Natural killer cell (primary cell): Measurements from ENCODE around the gene RAI2. TPM values are rescaled to one million over a fixed set of nuclear protein-coding genes. Genes with fewer than 3 reads are reported as not detected.
A peak's percentile ranks its signal among the peaks of the same experiment; 100 is the strongest.

ENCODE experiments used
- ATAC-seq, 3 donors: fragments of 150-1000 bp in 2 of 3; fragments of 200-7000 bp in 1 of 3; cut with Tn5 transposase; 1 replicate in 1 of 3; 2 replicates in 2 of 3; pipeline ENCODE4 v1.10.0; 2021; ENCODE audit warnings: mild to moderate bottlenecking in 2 of 3, moderate library complexity in 2 of 3
- DNase-seq, 2 donors: peaks; one replicate each; pipeline versions ENCODE4 v3.0.0 to v3.0.0-alpha.2; 2013 to 2021; ENCODE audit warnings: mixed read lengths in 1 of 2
- H3K27ac ChIP-seq: one replicate; pipeline ENCODE4 v1.5.1; 2013; ENCODE audit warnings: mild to moderate bottlenecking, low read length
- H3K27me3 ChIP-seq: one replicate; pipeline ENCODE4 v1.6.1; 2013; ENCODE audit warnings: low read length; ENCODE audit not compliant: control insufficient read depth, insufficient read depth
- H3K36me3 ChIP-seq: one replicate; pipeline ENCODE4 v1.6.1; 2013; ENCODE audit warnings: low read length; ENCODE audit not compliant: control insufficient read depth, insufficient read depth
- H3K4me1 ChIP-seq: one replicate; pipeline ENCODE4 v1.6.1; 2013; ENCODE audit warnings: low read length; ENCODE audit not compliant: control insufficient read depth, insufficient read depth
- H3K4me3 ChIP-seq: one replicate; pipeline ENCODE4 v1.5.1; 2013; ENCODE audit warnings: low read length
- H3K9me3 ChIP-seq: one replicate; pipeline ENCODE4 v1.6.1; 2013; ENCODE audit warnings: low read length; ENCODE audit not compliant: control insufficient read depth, insufficient read depth
- H3K27ac Mint-ChIP-seq, 2 donors: one replicate each; pipeline ENCODE4 v1.8.0; 2022; ENCODE audit warnings: mild to moderate bottlenecking in 2 of 2, mixed read lengths in 2 of 2, moderate library complexity in 1 of 2
- H3K27me3 Mint-ChIP-seq, 2 donors: one replicate each; pipeline ENCODE4 v1.8.0; 2022; ENCODE audit warnings: low read depth in 2 of 2, mixed read lengths in 2 of 2
- H3K36me3 Mint-ChIP-seq: one replicate; pipeline ENCODE4 v1.8.0; 2022; ENCODE audit warnings: mixed read lengths
- H3K4me1 Mint-ChIP-seq, 2 donors: one replicate each; pipeline ENCODE4 v1.8.0; 2022; ENCODE audit warnings: mixed read lengths in 2 of 2
- H3K4me3 Mint-ChIP-seq: one replicate; pipeline ENCODE4 v1.8.0; 2022; ENCODE audit warnings: mild to moderate bottlenecking, moderate library complexity, mixed read lengths
- H3K9me3 Mint-ChIP-seq, 2 donors: one replicate each; pipeline ENCODE4 v1.8.0; 2022; ENCODE audit warnings: mixed read lengths in 2 of 2
- WGBS: methylation state at CpG from one replicate; pipeline ENCODE4 v1.1.7; 2013; ENCODE audit warnings: missing lambda C conversion rate; ENCODE audit not compliant: insufficient coverage; 5-methylcytosine and 5-hydroxymethylcytosine counted together
- intact Hi-C: fragments of 100-400 bp; cut with micrococcal nuclease; formaldehyde crosslinking; loops from one replicate; pipeline ENCODE4 v1.14.2; 2022
- total RNA-seq, 4 donors: library from RNA; stranded (reverse); fragments of 120-200 nt in 1 of 4; gene quantifications; one replicate each; pipeline versions ENCODE4 v1.2.3 to v1.2.4, GENCODE V29; 2013 to 2022
- TF ChIP-seq, protein P1 (sequence below): fragments of 200-600 bp; IDR thresholded peaks from one replicate; pipeline ENCODE4 v1.8.0; 2022; ENCODE audit warnings: antibody characterized with exemption

RAI2 gene
- total RNA-seq, 3 donors from 2014 or later (not counting 1 experiment from before 2014, with no cell fraction given): not detected

DNA sequence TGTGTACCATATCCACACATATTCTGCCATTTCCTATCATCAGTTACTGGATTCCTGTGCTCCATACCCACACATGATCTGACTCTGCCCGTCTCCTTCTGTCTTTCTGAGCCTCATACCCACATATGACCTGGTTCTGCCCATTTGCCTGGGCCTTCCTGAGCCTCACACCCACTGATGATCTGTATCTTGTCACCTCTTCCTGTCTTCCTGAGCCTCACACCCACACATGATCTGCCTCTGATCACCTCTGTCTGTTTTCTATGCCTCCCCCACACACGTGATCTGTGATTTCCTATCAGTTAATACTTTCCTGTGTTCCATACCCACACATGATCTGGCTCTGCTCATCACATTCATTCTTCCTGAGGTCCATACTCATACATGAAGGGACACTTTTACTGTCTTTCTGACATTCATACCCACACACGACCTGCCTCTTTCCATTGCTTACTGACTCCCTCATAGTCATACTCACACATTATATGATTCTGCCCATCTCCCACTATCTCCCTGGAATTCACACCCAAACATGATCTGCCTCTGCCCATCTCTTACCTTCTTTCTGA is 91.3 kb downstream of the RAI2 start:
- Mint-ChIP-seq H3K9me3 (no peaks in the 10 kb centered on the region), H3K27ac (no peak overlapping the region), H3K4me3 (no peak overlapping the region), H3K27me3 (no peaks in the 10 kb centered on the region), H3K36me3 (no peaks in the 10 kb centered on the region), H3K4me1 (no peaks in the 10 kb centered on the region)
- Histone ChIP-seq H3K4me3 (no peak overlapping the region), H3K9me3 (no peaks in the 10 kb centered on the region), H3K4me1 (peaks cover 14% of the 10 kb centered on the region), H3K36me3 (no peaks in the 10 kb centered on the region), H3K27me3 (no peaks in the 10 kb centered on the region), H3K27ac (no peak overlapping the region)
- peak in 1 of 3 donors; percentile 21 for ATAC-seq
- TF ChIP-seq, protein P1, sequence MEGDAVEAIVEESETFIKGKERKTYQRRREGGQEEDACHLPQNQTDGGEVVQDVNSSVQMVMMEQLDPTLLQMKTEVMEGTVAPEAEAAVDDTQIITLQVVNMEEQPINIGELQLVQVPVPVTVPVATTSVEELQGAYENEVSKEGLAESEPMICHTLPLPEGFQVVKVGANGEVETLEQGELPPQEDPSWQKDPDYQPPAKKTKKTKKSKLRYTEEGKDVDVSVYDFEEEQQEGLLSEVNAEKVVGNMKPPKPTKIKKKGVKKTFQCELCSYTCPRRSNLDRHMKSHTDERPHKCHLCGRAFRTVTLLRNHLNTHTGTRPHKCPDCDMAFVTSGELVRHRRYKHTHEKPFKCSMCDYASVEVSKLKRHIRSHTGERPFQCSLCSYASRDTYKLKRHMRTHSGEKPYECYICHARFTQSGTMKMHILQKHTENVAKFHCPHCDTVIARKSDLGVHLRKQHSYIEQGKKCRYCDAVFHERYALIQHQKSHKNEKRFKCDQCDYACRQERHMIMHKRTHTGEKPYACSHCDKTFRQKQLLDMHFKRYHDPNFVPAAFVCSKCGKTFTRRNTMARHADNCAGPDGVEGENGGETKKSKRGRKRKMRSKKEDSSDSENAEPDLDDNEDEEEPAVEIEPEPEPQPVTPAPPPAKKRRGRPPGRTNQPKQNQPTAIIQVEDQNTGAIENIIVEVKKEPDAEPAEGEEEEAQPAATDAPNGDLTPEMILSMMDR: no peak
- DNase-seq: peak in 1 of 2 donors; percentile 20
- 39% methylated on average over 3 of the region's 3 CpGs for WGBS
- intact Hi-C loops: no loop called here

DNA sequence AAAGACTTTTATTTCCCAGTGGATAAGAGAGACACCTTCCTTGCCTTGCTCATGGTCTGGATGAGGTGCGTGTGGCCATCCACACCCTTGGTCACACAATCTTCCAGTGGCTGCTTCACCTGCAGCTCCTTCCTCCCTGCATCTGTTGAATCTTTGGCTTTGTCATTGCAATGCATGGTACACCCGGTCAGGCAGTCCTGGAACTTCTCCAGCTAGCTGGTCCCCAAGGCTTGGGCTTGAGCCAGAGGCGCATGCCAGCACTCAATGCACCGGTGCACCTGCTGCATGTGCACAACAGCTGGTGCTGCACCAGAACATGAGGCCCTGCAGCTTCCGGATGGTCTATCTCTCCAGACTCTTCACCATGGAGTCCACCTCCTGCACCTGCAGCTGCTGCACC is 92.1 kb downstream of the RAI2 start:
- Mint-ChIP-seq H3K27me3 (no peaks in the 10 kb centered on the region), H3K36me3 (no peaks in the 10 kb centered on the region), H3K4me1 (no peaks in the 10 kb centered on the region), H3K4me3 (no peak overlapping the region), H3K27ac (no peak overlapping the region), H3K9me3 (no peaks in the 10 kb centered on the region)
- Histone ChIP-seq H3K27me3 (no peaks in the 10 kb centered on the region), H3K4me1 (peaks cover 14% of the 10 kb centered on the region), H3K9me3 (no peaks in the 10 kb centered on the region), H3K36me3 (no peaks in the 10 kb centered on the region), H3K27ac (no peak overlapping the region), H3K4me3 (no peak overlapping the region)
- intact Hi-C loops: no loop called here
- no peak for DNase-seq
- TF ChIP-seq, protein P1: no peak
- 94% methylated on average over 5 of the region's 5 CpGs for WGBS
- no peak for ATAC-seq

DNA sequence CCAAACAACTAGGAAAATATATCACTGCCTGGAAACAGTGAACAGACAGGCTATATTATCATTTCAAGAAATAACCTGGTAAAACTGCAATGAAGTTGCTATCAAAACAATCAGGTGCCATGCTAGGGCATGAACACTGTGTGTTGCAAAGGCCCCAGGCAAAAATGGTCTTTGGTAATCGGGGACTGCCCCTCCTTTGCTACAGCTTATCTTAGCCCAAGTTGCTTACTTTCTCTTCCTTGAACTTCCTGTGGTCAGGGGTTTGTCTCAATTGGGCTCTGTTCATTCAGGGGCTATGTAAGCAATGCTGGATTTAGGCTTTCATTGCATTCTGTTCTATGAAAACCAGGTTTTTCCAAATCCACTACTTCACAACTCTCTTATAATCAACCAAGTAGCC is 93.4 kb downstream of the RAI2 start:
- H3K4me1 Mint-ChIP-seq: no peaks in the 10 kb centered on the region
- Histone ChIP-seq H3K9me3 (no peaks in the 10 kb centered on the region), H3K4me3 (no peak overlapping the region), H3K4me1 (peaks cover 14% of the 10 kb centered on the region), H3K27ac (no peak overlapping the region), H3K36me3 (no peaks in the 10 kb centered on the region), H3K27me3 (no peaks in the 10 kb centered on the region)
- TF ChIP-seq, protein P1: no peak
- H3K36me3 Mint-ChIP-seq: no peaks in the 10 kb centered on the region
- H3K27ac Mint-ChIP-seq: no peak overlapping the region
- no peaks in the 10 kb centered on the region for H3K27me3 Mint-ChIP-seq
- H3K4me3 Mint-ChIP-seq: no peak overlapping the region
- DNase-seq (no peak), ATAC-seq (no peak)
- intact Hi-C loops: no loop called here
- no CpG with 5 or more reads among the region's 1 CpG for WGBS
- no peaks in the 10 kb centered on the region for H3K9me3 Mint-ChIP-seq

DNA sequence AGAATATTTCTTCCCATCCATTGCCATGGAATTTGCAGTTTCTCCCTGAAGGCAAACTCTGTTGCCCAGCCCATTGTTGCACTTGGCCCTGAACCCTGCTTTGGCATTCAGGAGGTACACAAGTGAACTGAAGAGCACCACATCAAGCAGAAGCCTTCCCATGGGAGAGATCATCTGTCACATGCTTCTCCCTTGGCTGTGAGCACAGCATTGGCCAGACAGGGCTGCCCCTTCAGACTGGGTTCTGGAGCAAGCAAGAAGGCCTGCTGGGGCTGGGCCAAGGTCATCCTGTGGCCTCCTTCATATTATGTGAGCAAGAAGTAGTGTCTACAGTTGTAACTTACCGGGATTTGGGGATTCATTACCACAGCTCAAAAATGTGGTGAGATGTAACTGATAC is 101.1 kb downstream of the RAI2 start:
- Histone ChIP-seq H3K36me3 (no peaks in the 10 kb centered on the region), H3K27ac (no peak overlapping the region), H3K27me3 (no peaks in the 10 kb centered on the region), H3K4me3 (no peak overlapping the region), H3K9me3 (no peaks in the 10 kb centered on the region), H3K4me1 (no peaks in the 10 kb centered on the region)
- no peak for ATAC-seq
- Mint-ChIP-seq H3K9me3 (no peaks in the 10 kb centered on the region), H3K4me1 (no peaks in the 10 kb centered on the region), H3K27ac (no peak overlapping the region), H3K36me3 (no peaks in the 10 kb centered on the region), H3K27me3 (peaks cover 0 to 9% of the 10 kb centered on the region in 2 donors), H3K4me3 (no peak overlapping the region)
- intact Hi-C loops: no loop called here
- TF ChIP-seq, protein P1: no peak
- no peak for DNase-seq
- WGBS: 40% methylated on average over 1 of the region's 1 CpG
